GM18517 (cell line): ENCODE measurements around the gene CCDC174.

Experiments
- ATAC-seq: cut with Tn5 transposase; IDR thresholded peaks from one replicate; pipeline ENCODE4 v1.9.1; 2021; ENCODE audit warnings: mild to moderate bottlenecking, moderate library complexity; ENCODE audit not compliant: unreplicated experiment

The CCDC174 gene

GRCh38 chr3:14624498-14624897 is 27.1 kb upstream of the CCDC174 start:
- no peak for ATAC-seq

DNA sequence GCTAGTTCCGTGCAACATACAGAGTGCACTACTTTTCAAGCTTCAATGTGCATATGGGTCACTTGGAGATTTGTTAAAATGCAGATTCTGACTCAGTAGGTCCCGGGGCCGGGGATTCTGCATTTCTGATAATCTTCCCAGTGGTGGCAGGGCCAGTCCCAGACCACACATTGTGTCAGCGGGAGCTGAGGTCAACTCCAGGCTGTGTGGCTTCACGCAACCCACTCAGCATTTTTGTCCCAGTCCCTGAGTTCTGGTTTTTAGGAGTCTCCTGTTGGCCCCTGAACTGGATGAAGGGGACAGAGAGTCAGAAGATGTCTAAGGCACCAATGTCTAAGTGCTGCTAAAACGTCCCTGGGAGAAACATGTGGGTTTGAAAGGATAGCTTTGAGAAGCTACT is 26.1 kb upstream of the CCDC174 start:
- no peak for ATAC-seq

DNA sequence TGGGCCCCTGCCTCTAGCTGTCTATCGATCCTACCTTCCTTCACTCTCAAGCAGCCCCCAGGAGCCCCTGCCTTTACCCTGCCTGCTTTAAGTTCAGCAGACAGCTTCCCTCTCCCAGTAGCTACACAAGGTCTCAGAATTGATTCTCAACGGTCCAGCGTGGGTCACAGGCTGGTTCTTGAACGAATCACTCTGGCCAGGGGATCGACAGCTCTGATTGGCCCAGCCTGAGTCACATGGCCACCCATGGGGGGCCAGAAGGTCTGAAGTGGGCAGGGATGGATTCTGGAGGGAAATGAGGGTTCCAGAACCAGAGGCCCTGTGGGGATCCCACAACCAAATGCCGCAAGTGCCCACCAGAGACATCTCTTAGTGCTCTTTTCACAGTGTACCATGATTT is 23.7 kb upstream of the CCDC174 start:
- no peak for ATAC-seq

DNA sequence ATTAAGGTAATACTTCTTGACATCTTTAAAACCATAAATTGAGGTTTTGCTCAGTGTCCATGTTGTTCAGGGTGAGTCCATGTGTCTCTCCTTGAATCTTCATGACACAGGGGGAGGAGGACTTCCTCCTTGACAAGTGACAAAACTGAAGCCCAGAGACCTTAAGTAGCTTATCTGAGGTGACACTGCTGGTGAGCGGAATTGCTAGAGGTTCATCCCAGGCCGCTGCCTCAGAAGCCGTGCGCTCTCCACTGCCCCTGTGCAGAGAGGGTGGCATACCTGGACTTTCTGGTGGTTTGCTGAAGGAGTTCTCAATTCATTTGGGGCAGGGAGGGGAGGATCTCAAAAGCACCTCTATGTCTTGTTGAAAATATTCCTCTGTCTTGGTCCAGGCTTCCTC is 23.2 kb upstream of the CCDC174 start:
- no peak for ATAC-seq

DNA sequence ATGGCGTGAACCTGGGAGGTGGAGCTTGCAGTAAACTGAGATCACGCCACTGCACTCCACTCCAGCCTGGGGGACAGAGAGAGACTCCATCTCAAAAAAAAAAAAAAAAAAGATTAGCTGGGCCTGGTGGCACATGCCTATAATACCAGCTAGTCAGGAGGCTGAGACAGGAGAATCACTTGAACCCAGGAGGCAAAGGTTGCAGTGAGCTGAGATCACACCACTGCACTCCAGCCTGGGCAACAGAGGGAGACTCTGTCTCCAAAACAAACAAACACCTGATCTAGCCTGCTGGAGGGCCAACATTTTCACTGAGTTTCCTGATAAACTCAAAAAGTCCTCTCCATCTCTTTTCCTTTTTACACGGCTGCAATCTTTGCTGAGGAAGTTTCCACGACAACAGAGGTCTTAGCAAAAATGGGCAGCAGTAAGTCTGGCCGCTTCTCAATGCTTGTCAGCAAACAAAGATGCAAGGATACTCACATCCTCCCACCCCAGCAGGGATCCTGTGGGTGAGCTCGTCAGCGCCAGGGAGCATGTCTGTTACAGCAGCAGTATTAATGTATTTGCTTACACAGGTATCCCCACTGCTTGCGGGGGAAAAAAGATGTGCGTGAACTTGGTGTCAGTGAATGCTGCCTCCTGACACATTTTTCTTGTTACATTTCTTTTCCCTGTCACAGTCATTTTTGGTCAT is 21.0 kb upstream of the CCDC174 start:
- no peak for ATAC-seq

- ATAC-seq, result no peak
Measured at GRCh38 chr3:14631101-14631497, 20.5 kb upstream of the CCDC174 start.

GRCh38 chr3:14631687-14632441 is 19.7 kb upstream of the CCDC174 start:
- ATAC-seq, result no peak

DNA sequence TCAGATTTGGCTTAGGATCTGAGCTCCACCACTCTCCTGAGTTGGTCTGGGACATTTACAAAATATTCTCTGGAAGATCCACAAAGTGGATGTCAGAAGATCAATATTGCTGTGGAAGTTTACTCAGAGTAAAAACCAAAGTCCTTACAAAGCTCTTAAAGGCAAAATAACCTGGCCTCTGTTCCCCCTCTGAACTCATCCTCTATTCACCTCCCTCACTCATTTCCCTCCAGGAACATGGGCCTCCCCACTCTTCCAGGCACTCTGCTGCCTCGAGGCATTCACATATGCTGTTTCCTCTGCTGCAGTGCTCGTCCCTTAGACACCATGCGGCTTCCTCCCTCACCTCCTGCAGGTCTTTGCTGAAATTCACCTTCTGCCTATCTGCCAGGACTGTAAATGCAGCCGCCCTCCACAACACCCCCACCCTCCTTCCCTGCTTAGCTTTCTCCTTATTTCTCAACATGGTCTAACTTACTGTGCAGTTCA is 19.1 kb upstream of the CCDC174 start:
- ATAC-seq, result no peak

- ATAC-seq, result no peak
Measured at GRCh38 chr3:14633417-14633816, 18.1 kb upstream of the CCDC174 start.

DNA sequence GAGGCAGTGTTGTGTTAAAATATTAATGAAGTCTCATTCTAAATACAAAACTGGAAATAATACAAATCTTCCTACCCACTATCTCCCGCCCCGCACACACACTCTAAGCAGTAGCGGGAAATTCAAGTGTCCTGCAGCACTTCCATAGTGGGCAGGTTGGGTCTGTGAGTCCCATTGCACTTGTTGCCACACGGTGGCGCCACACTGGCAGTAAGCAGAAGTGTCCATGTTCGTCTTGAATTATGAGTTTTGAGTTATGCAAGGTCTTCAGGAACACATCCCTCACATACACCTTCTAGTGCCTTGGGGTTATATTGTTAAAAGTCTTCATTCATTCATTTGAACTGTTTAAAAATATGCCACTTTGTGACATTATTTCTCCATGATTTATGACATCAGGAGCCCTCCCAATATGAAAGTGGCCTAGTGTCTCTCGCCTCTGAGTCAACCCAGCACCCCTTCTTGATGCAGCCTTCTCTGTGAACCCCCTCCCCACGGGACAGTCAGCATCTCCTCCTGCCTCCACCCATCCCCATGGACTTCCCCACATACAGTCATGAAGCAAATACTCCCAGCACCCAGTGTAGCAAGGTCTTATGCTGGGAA is 17.6 kb upstream of the CCDC174 start:
- ATAC-seq, result peak; percentile 49

DNA sequence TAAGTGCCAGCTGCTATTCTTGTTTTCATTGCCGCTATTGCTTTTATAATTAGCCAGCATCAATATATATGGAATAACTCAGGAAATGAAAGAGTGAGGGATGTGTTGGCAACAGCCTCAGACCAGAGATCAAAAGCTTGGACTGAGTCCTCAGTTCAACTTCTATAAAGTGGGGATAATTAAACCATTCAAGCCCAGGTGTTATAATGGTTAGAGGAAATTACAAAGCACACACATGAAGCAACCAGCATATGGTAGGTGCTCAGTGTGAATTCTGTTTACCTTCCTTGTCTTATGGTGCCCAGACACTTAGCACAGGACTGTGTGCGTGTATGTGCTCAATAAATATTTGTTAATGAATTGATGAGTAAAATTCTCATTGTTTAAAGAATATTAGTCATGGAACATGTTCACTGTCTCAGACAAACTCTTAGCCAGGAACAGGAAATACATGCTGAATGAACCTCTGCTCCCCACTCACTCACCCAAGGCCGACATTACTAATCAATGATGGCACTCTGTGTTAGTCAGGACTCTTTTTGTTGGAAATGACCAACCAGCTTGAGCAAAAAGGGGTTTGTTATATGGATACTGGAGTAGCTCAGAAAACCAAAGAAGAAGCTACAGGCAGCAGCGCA is 16.7 kb upstream of the CCDC174 start:
- ATAC-seq, result no peak

GRCh38 chr3:14636496-14637087 is 15.0 kb upstream of the CCDC174 start:
- ATAC-seq, result no peak

DNA sequence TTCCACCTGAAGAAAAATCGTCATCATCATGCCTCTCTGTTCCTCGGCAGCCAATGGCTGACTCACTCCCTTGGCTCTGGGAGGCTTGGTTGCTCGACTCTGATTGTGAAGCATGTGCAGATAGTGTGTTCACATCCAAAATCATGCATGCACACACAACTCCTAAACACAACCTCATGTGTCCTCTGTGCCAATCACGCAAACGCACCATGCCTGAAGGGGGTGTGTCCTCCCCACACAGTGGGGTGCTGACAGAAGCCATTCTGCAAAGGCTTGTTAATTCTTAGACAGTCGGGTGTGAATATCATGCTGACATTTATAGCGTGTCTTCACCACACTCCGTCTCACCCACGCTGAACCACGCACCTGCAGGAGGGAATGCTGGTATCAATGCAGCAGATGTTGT is 11.4 kb upstream of the CCDC174 start:
- no peak for ATAC-seq

GRCh38 chr3:14640734-14641133 is 10.8 kb upstream of the CCDC174 start:
- no peak for ATAC-seq

GRCh38 chr3:14641346-14641745 is 10.2 kb upstream of the CCDC174 start:
- no peak for ATAC-seq

DNA sequence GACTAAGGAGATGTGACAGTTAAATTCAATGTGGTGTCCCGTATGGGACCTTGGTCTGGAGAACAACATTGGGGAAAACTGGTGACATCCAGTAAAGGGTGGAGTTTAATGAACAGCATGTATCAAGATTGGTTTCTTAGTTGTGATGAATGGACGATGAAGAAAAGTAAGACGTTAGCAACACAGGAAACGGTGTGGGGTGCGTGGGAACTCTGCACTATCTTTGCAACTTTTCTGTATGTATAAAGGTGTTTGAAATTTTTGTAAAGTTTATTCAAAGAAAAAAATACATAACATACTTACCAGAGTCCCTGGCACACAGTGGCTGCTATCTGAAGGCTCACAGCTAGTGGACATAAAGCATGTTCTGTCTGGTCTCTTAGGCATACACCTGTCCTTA is 6.1 kb upstream of the CCDC174 start:
- ATAC-seq, result no peak

- ATAC-seq, result no peak
Measured at GRCh38 chr3:14646131-14646573, 5.4 kb upstream of the CCDC174 start.

DNA sequence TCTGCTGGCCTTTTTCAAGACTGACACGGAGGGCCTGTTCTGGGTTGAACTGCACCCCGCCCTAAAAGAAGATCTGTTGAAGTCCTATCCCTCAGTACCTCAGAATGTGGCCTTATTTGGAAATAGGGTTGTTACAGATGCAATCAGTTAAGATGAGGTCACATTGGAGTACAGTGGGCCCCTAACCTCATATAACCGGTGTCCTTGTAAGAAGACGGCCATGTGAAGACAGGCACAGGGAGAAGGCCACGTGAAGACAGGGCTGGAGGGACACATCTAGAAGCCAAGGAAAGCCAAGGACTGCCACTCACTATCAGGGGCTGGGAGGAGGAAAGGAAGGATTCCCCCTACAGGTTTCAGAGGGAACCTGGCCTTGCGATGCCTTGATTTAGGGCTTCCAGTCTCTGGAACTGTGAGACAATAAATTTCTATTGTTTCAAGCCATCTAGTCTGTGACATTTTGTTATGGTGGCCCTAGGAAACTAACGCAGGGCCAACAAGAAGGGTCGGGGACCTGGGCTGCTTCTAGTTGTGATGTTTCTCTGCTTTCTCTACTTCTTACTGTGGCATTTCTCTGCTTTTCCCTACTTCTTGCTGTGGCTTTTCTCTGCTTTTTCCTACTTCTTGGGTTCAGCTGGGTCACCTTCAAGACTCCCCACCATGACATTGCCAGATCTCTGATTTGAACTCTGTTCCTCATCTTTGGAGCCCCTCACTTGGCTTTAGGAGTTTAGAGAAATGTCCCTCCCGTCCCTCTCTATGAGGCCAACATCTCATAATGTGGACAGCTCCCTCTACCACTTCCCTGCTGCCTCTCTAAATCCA is 4.8 kb upstream of the CCDC174 start:
- ATAC-seq, result no peak

GRCh38 chr3:14647976-14648955 is 3.3 kb upstream of the CCDC174 start:
- no peak for ATAC-seq
